A549 (cell line): ENCODE measurements around the gene DMAC2. TPM values are rescaled to one million over a fixed set of nuclear protein-coding genes. Genes with fewer than 3 reads are reported as not detected.

Experiments used
- ATAC-seq, 2 experiments: fragments of 200-7000 bp in 1 of 2; fragments of >200 bp in 1 of 2; cut with Nextera tagmentation in 1 of 2; cut with Tn5 transposase in 1 of 2; 3 replicates each; pipeline versions ENCODE4 v1.8.0 to v1.9.1; 2018 to 2020; ENCODE audit warnings: mild to moderate bottlenecking in 1 of 2, moderate library complexity in 1 of 2
- CTCF ChIA-PET: fragments of 300-600 bp; sonication (Branson Sonifier 250); formaldehyde crosslinking; extraction: SDS; loops from one replicate; lab custom pipeline; 2021; ENCODE audit warnings: antibody characterized with exemption, inconsistent platforms; lab: Yijun Ruan, JAX
- POLR2A ChIA-PET: fragments of 350-600 bp; formaldehyde crosslinking; extraction: SDS; loops from one replicate; lab custom pipeline; 2021; ENCODE audit warnings: antibody characterized with exemption, inconsistent platforms; lab: Yijun Ruan, JAX
- DNase-seq, 2 experiments: peaks; one replicate each; pipeline versions ENCODE4 v3.0.0 to v3.0.0-alpha.2; 2011 to 2016; ENCODE audit warnings: low read depth in 1 of 2, low spot score in 1 of 2
- FAIRE-seq: peaks from 2 replicates; lab custom pipeline; 2011; peaks lifted over from hg19 to GRCh38; lab: Jason Lieb, UNC
- H3K27ac ChIP-seq, 2 experiments: fragments of >200 bp; sonication (Bioruptor Twin); formaldehyde crosslinking; 3 replicates each; pipeline ENCODE4 v1.5.1; 2016 to 2017
- H3K4me1 ChIP-seq: fragments of >200 bp; sonication (Bioruptor Twin); formaldehyde crosslinking; 3 replicates; pipeline ENCODE4 v1.6.1; 2016
- H3K4me2 ChIP-seq: fragments of >200 bp; sonication (Bioruptor Twin); formaldehyde crosslinking; 3 replicates; pipeline ENCODE4 v1.6.1; 2016
- H3K4me3 ChIP-seq: fragments of >200 bp; sonication (Bioruptor Twin); formaldehyde crosslinking; 3 replicates; pipeline ENCODE4 v1.5.1; 2016
- H3K9me3 ChIP-seq: fragments of >200 bp; sonication (Bioruptor Twin); formaldehyde crosslinking; 3 replicates; pipeline ENCODE4 v1.6.1; 2016
- BCL3 ChIP-seq: fragments of >200 bp; sonication (Bioruptor Twin); formaldehyde crosslinking; IDR thresholded peaks from 3 replicates; pipeline ENCODE4 v1.6.1; 2016
- CBX2 ChIP-seq: fragments of 200-600 bp; sonication (generic); IDR thresholded peaks from 2 replicates; pipeline ENCODE4 v1.6.1; 2016; ENCODE audit warnings: low read depth, mild to moderate bottlenecking, borderline replicate concordance
- CBX8 ChIP-seq: fragments of 200-600 bp; sonication (generic); IDR thresholded peaks from 2 replicates; pipeline ENCODE4 v1.6.1; 2016
- CEBPB ChIP-seq, 2 experiments: fragments of >200 bp in 1 of 2; sonication (Bioruptor Twin) in 1 of 2; formaldehyde crosslinking in 1 of 2; IDR thresholded peaks; 2 replicates each; pipeline ENCODE4 v1.6.1; 2012 to 2016
- CHD2 ChIP-seq: fragments of 150-350 bp; IDR thresholded peaks from 2 replicates; pipeline ENCODE4 v1.6.1; 2014; ENCODE audit warnings: low read length; ENCODE audit not compliant: partially characterized antibody
- CHD4 ChIP-seq: fragments of 200-600 bp; sonication (generic); IDR thresholded peaks from 2 replicates; pipeline ENCODE4 v1.6.1; 2016; ENCODE audit warnings: antibody characterized with exemption, mild to moderate bottlenecking, borderline replicate concordance
- EHMT2 ChIP-seq: fragments of 200-600 bp; sonication (generic); IDR thresholded peaks from 2 replicates; pipeline ENCODE4 v1.6.1; 2016; ENCODE audit warnings: antibody characterized with exemption, low read depth, mild to moderate bottlenecking, moderate library complexity
- EP300 ChIP-seq, 2 experiments: fragments of >200 bp; sonication (Bioruptor Twin); formaldehyde crosslinking; IDR thresholded peaks; 2 replicates in 1 of 2; 3 replicates in 1 of 2; pipeline ENCODE4 v1.6.1; 2016 to 2017
- ESRRA ChIP-seq: fragments of 150-350 bp; IDR thresholded peaks from 2 replicates; pipeline ENCODE4 v1.6.1; 2014; ENCODE audit warnings: mild to moderate bottlenecking, low read length, borderline replicate concordance
- HEYL ChIP-seq: fragments of 250-450 bp; sonication (Bioruptor Pico); IDR thresholded peaks from 2 replicates; pipeline ENCODE4 v1.8.0; 2021; ENCODE audit warnings: mild to moderate bottlenecking, moderate library complexity
- HMGXB4 ChIP-seq: fragments of 250-450 bp; sonication (Bioruptor Pico); IDR thresholded peaks from 2 replicates; pipeline ENCODE4 v1.5.0; 2021; ENCODE audit warnings: mild to moderate bottlenecking, moderate library complexity, borderline replicate concordance
- HOXA7 ChIP-seq: fragments of 250-450 bp; sonication (Bioruptor Pico); IDR thresholded peaks from 2 replicates; pipeline ENCODE4 v1.5.0; 2020; ENCODE audit warnings: mild to moderate bottlenecking, moderate library complexity
- JUN ChIP-seq, 2 experiments: fragments of >200 bp; sonication (Bioruptor Twin); formaldehyde crosslinking; IDR thresholded peaks; 2 replicates in 1 of 2; 3 replicates in 1 of 2; pipeline ENCODE4 v1.6.1; 2016 to 2017
- JUNB ChIP-seq: fragments of >200 bp; sonication (Bioruptor Twin); formaldehyde crosslinking; IDR thresholded peaks from 2 replicates; pipeline ENCODE4 v1.6.1; 2016
- KDM1A ChIP-seq: fragments of 200-600 bp; sonication (generic); IDR thresholded peaks from 2 replicates; pipeline ENCODE4 v1.6.1; 2016; ENCODE audit warnings: low read depth, mild to moderate bottlenecking
- KDM5A ChIP-seq: fragments of 200-600 bp; sonication (generic); IDR thresholded peaks from 2 replicates; pipeline ENCODE4 v1.6.1; 2016; ENCODE audit warnings: antibody characterized with exemption, mild to moderate bottlenecking
- MAFK ChIP-seq: fragments of 450-650 bp; IDR thresholded peaks from 2 replicates; pipeline ENCODE4 v1.6.1; 2014; ENCODE audit not compliant: partially characterized antibody
- MAX ChIP-seq: IDR thresholded peaks from 2 replicates; pipeline ENCODE4 v1.6.1; 2012
- POLR2A ChIP-seq: IDR thresholded peaks from 2 replicates; pipeline ENCODE4 v1.6.1; 2012; ENCODE audit warnings: mild to moderate bottlenecking, low read length
- POLR2AphosphoS2 ChIP-seq: conservative IDR thresholded peaks from 2 replicates; pipeline ENCODE4 v1.6.1; 2012; ENCODE audit warnings: low read length, improper control_type of control experiment, inconsistent platforms
- RAD21 ChIP-seq, 2 experiments: fragments of >200 bp in 1 of 2; sonication (Bioruptor Twin) in 1 of 2; formaldehyde crosslinking in 1 of 2; IDR thresholded peaks in 1 of 2; conservative IDR thresholded peaks in 1 of 2; 2 replicates in 1 of 2; 3 replicates in 1 of 2; pipeline ENCODE4 v1.6.1; 2012 to 2018; ENCODE audit warnings: inconsistent platforms in 1 of 2
- RCOR1 ChIP-seq: fragments of 150-350 bp; IDR thresholded peaks from 2 replicates; pipeline ENCODE4 v1.6.1; 2014; ENCODE audit warnings: antibody characterized with exemption, low read length, low read depth
- SMC3 ChIP-seq: fragments of >200 bp; sonication (Bioruptor Twin); formaldehyde crosslinking; IDR thresholded peaks from 3 replicates; pipeline ENCODE4 v1.6.1; 2018; ENCODE audit warnings: inconsistent platforms
- TP53 ChIP-seq: fragments of 250-450 bp; sonication (Bioruptor Pico); IDR thresholded peaks from 2 replicates; pipeline ENCODE4 v1.5.0; 2021; ENCODE audit warnings: mild to moderate bottlenecking, moderate library complexity
- WGBS: methylation state at CpG from one replicate; pipeline ENCODE4 v1.1.6; 2017; ENCODE audit errors: missing lambda C conversion rate; 5-methylcytosine and 5-hydroxymethylcytosine counted together
- polyA plus RNA-seq, 4 experiments: library from polyadenylated mRNA; depleted of rRNA in 3 of 4; stranded (reverse); fragments of >200 nt; fragmentation: RNase III in 1 of 4; extraction: RNeasy Plus Mini Kit Qiagen cat#74134 plus additional on column Dnase treatment in 1 of 4; gene quantifications; 2 replicates in 3 of 4; 3 replicates in 1 of 4; pipeline ENCODE4 v1.2.3, GENCODE V29; 2011 to 2017
- TF ChIP-seq, protein P1 (sequence below): fragments of >200 bp; sonication (Bioruptor Twin); formaldehyde crosslinking; IDR thresholded peaks from 3 replicates; pipeline ENCODE4 v1.5.1; 2016

DMAC2 gene
- polyA plus RNA-seq, 2 of the 4 experiments (the other 2 are of a cell fraction), result 132 to 155 TPM

GRCh38 chr19:41433171-41433570 is 6.5 kb downstream of the DMAC2 start:
- no peak for FAIRE-seq
- Histone ChIP-seq H3K9me3 (no peaks in the 10 kb centered on the region), H3K4me2 (no peak overlapping the region), H3K4me3 (no peak overlapping the region), H3K27ac (no peak overlapping the region; a peak in 1 of 6 replicates), H3K4me1 (peaks cover under 1% of the 10 kb centered on the region; the same call in 2 of the 3 replicates)
- no peak for DNase-seq
- WGBS, result 94% methylated on average over 18 of the region's 18 CpGs
- ChIA-PET CTCF (interaction anchor here (0.7 to 8.1 kb wide), 9 partner anchors 9 to 1493 kb away, joined by 3 to 57 read pairs (median 5); no protein-coding TSS in a partner anchor), POLR2A (no interaction called here)
- TF ChIP-seq HOXA7 (CRISPR knock-in tag) (no peak), POLR2AphosphoS2 (no peak), CEBPB (IDR thresholded peaks at IDR 0.05) (no peak), BCL3 (no peak)
- ATAC-seq, result no peak

DNA sequence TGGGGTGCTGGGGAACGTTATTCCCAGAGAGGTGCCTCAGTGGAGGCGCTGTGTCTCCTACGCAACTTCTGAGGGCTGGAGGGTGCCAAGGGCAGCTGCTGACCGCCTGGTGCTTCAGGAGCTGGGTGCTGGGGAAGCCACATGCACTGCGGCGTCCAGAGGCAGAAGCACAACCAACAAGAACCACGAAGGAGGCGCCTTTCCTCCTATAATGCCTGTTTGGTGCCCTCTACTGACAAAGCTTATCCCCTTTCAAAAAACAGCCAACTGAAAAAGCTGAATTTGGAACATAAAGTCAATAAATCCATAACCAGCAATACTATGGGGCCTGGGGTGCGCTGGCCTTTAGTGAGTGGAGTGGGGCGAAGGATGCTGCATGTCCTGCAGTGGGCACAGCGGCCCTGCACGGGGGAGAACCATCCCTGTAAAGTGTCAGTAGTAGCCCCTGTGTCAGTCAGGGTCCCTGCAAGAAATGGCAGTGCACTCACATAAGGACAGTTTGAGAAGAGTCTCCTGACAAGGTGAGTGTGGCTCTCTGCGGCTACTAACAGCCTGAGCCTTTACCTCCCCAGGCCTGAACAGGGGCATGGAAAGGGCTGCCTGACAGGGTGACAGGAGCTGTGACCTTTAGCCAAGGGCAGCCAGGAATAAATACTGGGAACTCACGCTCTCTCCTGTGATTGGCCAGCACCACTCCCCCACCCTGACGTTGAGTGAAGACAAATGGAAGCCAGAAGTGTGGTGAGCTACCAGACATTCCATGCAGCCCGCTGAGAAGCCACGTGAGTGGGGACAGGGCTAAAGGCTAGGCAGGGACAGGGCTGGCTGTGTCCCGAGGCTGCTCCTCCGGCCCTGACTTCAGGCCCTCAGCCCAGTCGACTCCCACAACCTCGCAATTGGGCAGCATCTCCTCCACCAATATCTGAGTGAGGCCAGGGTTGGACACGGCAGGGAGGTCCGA is 8.0 kb downstream of the DMAC2 start:
- H3K27ac ChIP-seq, result no peak overlapping the region
- no peaks in the 10 kb centered on the region for H3K9me3 ChIP-seq
- H3K4me3 ChIP-seq, result no peak overlapping the region
- POLR2A ChIA-PET, result interaction anchor here (0.6 to 1.9 kb wide), 4 partner anchors 8 to 741 kb away, joined by 4 to 13 read pairs (median 6); partner anchors contain the start of genes B9D2, DMAC2 and NUMBL
- TF ChIP-seq, protein P1, sequence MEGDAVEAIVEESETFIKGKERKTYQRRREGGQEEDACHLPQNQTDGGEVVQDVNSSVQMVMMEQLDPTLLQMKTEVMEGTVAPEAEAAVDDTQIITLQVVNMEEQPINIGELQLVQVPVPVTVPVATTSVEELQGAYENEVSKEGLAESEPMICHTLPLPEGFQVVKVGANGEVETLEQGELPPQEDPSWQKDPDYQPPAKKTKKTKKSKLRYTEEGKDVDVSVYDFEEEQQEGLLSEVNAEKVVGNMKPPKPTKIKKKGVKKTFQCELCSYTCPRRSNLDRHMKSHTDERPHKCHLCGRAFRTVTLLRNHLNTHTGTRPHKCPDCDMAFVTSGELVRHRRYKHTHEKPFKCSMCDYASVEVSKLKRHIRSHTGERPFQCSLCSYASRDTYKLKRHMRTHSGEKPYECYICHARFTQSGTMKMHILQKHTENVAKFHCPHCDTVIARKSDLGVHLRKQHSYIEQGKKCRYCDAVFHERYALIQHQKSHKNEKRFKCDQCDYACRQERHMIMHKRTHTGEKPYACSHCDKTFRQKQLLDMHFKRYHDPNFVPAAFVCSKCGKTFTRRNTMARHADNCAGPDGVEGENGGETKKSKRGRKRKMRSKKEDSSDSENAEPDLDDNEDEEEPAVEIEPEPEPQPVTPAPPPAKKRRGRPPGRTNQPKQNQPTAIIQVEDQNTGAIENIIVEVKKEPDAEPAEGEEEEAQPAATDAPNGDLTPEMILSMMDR, result peak; percentile 56
- TF ChIP-seq KDM5A, result no peak
- TF ChIP-seq SMC3, result peak; percentile 30; the same call in 2 of the 3 replicates
- peak; percentile 56 to 68 for TF ChIP-seq RAD21 (conservative IDR thresholded peaks at IDR 0.05 in 1 of 2, IDR thresholded peaks at IDR 0.05 in 1 of 2)
- TF ChIP-seq, all 56 proteins: peak for 3
- peak in 1 of 2 experiments; percentile 58 for DNase-seq
- H3K4me2 ChIP-seq, result no peak overlapping the region
- H3K4me1 ChIP-seq, result no peaks in the 10 kb centered on the region
- WGBS, result 86% methylated on average over 23 of the region's 23 CpGs
- CTCF ChIA-PET, result interaction anchor here (0.9 to 8.1 kb wide), 17 partner anchors 8 to 305 kb away, joined by 3 to 57 read pairs (median 7); partner anchors contain the start of gene DMAC2
- peak; percentile 74 for FAIRE-seq
- peak; percentile 32 to 42; a peak in 5 of 6 replicates for ATAC-seq

GRCh38 chr19:41430922-41431321 is 8.8 kb downstream of the DMAC2 start:
- POLR2A ChIA-PET, result interaction anchor here (1.3 to 1.9 kb wide), 3 partner anchors 9 to 67 kb away, joined by 4 to 13 read pairs (median 6); partner anchors contain the start of genes B9D2 and DMAC2
- CTCF ChIA-PET, result interaction anchor here (0.5 to 8.1 kb wide), 17 partner anchors 8 to 902 kb away, joined by 3 to 57 read pairs (median 7); partner anchors contain the start of gene DMAC2
- ATAC-seq (no peak), FAIRE-seq (peak; percentile 77), DNase-seq (no peak)
- Histone ChIP-seq H3K4me1 (no peaks in the 10 kb centered on the region), H3K4me3 (no peak overlapping the region), H3K27ac (no peak overlapping the region), H3K4me2 (no peak overlapping the region), H3K9me3 (no peaks in the 10 kb centered on the region)
- 96% methylated on average over 6 of the region's 6 CpGs for WGBS
- TF ChIP-seq ESRRA (no peak), HEYL (CRISPR knock-in tag) (no peak), MAX (no peak), CBX8 (no peak), CBX2 (no peak), EP300 (IDR thresholded peaks at IDR 0.05) (no peak), CHD2 (no peak), CHD4 (no peak), EHMT2 (no peak), JUNB (no peak), JUN (IDR thresholded peaks at IDR 0.05) (no peak), RCOR1 (no peak), HMGXB4 (CRISPR knock-in tag) (no peak), KDM1A (no peak), MAFK (no peak), POLR2A (no peak), TP53 (CRISPR knock-in tag) (no peak)
- TF ChIP-seq, protein P1, result no peak
